LNCAP (cell line): ENCODE measurements around the gene DGCR8.

Experiments used
- TF ChIP-seq, protein P1 (sequence below): fragments of 450-650 bp; IDR thresholded peaks from 2 replicates; pipeline ENCODE4 v1.5.1; 2017; ENCODE audit warnings: mild to moderate bottlenecking

DGCR8 gene

DNA sequence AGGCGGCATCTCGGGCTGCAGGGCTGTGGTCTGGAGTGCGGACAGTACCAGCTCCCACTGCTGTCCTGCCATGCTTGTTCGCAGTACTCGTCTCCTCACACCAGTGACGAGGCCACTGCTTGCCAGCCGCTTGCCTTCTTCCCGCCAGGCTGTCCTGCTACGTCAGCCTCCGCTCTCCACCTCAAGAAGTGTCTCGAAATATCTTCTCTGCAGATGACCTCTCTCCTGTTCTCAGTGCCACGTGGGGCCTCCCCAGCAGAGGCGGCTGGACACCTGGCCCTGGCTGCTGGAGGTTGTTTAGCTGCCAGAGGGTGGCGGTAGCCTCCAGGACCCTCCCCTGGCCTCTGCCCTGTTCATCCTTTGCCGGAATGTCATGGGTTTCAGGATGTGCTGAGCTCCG, 73.9 kb downstream of the DGCR8 start:
- TF ChIP-seq, protein P1, sequence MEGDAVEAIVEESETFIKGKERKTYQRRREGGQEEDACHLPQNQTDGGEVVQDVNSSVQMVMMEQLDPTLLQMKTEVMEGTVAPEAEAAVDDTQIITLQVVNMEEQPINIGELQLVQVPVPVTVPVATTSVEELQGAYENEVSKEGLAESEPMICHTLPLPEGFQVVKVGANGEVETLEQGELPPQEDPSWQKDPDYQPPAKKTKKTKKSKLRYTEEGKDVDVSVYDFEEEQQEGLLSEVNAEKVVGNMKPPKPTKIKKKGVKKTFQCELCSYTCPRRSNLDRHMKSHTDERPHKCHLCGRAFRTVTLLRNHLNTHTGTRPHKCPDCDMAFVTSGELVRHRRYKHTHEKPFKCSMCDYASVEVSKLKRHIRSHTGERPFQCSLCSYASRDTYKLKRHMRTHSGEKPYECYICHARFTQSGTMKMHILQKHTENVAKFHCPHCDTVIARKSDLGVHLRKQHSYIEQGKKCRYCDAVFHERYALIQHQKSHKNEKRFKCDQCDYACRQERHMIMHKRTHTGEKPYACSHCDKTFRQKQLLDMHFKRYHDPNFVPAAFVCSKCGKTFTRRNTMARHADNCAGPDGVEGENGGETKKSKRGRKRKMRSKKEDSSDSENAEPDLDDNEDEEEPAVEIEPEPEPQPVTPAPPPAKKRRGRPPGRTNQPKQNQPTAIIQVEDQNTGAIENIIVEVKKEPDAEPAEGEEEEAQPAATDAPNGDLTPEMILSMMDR = no peak

DNA sequence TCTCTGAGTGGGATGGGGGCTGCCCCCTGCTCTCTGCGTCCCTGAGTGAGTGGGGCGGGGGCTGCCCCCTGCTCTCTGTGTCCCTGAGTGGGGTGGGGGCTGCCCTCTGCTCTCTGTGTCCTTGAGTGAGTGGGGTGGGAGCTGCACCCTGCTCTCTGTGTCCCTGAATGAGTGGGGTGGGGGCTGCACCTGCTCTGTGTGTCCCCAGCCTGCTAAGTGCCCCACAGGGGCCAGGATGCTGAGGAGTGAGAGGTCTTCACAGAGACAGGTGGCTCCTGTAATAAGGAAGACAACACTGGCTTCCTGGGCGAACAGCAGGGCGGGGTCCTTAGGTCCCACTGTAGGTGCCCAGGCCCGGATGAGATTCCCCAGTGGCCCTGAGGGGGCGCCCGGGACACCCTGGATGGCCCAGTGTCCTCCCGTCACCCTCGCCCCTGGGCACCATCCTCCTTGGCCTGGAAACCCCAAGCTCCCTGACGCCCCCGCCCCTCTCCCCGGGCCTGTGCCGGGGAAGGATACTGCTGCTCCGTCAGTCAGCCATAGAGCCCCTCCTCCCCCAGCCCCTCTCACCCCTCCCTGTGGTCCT, 74.7 kb downstream of the DGCR8 start:
- TF ChIP-seq, protein P1 = no peak

DNA sequence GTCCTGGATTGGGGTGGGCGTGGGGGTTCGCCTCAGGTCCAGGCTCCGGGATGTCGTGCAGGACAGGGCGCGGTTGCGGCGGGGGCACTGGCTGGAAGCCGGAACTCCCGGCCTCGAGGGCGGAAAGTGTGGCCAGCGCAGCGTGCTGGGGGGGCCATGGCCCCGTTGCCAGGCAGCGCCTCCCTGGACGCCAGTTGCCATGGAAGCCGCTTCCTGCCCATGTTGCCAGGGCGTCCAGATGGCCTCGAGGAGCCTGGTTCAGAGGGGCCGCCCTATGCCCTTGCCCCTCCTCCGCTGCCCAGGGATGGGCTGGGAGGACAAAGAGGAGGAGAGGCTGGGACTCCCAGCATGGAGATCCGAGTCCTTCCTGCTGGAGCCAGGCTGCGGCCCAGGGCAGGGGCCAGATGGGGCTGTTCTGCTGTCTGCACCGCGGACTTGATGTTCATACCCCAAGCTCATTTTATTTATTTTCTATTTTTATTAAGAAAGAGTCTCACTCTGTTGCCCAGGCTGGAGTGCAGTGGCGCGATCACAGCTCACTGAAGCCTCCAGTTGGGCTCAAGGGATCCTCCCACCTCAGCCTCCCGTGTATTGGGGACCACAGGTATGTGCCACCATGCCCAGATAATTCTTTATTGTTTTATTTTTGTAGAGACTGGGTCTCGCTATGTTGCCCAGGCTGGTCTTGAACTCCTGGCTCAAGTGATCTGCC, 75.4 kb downstream of the DGCR8 start:
- TF ChIP-seq, protein P1 = no peak

DNA sequence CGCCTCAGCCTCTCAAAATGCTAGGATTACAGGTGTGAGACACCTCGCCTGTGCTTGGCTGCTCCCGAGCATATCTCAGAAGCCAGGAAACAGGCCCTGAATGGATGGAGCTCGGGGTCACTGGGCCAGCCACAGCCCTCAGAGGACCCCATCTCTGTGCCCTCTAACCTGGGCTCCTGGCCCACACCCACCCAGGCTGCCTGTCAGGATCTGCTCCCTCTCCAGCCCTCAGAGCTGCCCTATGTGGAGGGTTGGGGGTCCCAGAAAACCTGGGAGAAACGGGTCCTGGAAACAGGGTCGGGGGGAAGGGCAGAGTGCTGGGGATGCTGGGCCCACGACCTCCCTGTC, 76.0 kb downstream of the DGCR8 start:
- TF ChIP-seq, protein P1 = no peak

DNA sequence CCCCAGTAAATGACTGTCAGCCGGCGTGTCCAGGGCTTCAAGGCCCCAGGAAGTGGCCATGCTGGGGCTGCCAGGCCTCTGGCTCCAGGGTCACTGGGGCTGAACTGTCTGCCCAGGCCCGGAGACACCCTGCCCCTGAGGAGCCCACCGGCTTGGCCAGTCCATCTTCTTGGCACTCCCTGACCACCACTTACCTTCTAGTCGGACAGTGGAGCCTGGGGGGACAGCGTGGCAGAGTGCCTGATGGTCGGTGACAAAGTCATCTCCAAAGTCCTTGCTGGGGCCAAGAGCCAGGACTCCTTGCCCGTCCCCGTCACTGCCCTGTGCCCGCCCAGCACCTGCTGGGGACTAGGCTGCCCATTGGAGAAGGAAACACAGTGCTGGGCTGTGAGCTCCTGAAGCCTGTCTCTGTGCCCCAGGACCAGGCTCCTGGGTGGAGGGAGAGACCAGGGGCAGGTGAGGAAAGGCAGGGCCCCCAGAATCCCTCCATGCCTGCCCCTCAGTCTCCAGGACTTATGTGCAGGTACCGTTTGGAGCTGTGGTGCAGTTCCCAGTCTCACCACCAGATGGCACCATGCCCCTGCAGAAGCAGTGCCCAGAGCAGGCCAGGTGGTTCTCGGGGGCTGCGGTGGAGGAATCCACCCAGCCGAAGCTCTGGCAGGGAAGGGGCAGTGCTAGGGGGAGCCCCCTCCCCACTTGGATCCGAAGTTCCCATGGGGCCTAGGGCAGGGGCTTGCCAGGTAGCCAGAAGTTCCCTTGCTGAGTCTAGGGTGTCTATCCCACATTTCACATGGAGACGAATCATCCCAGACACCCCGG, 76.8 kb downstream of the DGCR8 start:
- TF ChIP-seq, protein P1 = peak; percentile 95

DNA sequence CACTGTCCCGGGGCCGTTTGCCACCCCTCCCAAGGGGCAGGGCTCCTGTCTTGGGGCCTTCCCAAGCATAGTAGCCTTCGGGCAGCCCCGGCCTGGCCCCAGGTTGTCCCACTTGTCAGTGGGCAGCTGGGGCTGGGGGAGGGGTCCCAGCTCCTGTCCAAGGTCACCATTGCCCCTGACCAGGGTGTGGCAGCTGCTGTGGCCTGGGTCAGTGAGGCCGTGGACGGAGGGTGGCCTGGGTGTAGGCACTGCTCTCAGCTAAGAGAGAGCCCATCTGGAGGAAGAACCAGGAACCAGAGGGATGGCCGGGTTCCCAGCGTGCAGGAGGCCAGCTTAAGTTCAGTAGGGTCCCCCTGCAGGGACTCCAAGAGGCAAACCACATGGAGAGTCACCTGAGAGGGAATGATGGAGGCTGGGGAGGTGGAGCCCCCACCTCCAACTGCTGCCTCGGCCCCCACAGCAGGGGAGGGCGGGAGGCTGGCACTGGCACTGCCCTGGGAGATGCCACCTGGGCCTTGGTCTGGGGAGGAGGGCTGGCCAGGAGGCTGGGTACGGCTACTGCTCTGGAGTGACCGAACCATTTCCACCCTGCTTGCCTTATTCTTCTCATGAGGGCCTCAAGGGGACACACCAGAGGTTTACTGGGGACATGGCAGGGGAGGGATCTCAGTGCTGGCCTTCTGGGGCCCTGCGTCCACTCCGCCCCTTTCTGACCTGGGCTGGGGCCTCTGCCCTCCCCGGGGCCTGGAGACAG, 77.6 kb downstream of the DGCR8 start:
- TF ChIP-seq, protein P1 = no peak

DNA sequence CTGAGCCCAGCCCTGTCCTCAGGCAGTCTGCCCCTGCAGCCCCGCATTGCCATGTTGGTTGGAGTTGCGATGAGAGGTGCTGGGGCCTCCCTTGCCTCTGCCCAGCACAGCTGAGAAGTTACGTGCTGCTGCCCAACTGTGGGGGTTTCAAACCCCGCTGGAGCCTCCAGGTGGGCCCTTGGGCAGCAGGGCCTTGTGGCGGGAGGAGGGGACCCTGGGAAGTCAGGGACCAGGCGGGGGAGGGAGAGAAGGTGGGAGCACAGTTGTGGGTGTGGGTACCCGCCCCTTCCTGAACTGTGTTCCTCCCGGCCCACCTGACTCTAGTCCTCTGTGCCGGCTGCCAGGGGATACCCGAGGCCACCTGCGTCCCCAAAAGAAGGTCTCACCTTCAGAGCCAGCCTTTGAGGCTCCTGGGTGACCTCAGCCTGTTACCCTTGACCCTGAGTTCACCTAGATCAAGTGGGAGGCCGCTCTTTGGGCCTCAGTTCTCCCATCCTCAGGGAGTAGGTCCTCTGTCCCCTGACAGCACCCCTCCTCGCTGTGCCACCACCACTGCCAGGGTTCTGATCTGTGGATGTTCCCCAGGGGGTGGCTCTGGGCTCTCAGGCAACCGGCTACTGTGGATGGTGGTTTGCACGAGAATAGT, 78.5 kb downstream of the DGCR8 start:
- TF ChIP-seq, protein P1 = no peak
